GM19463 (cell line): Measurements from ENCODE around the gene SERPINA1.
"Not testable (repeated sequence)": the region's sequence is repeated elsewhere in the genome, so short reads cannot be mapped to it uniquely, and the experiment has no call there.

Experiments used
- ATAC-seq: cut with Tn5 transposase; IDR thresholded peaks from one replicate; pipeline ENCODE4 v1.9.1; 2021; ENCODE audit warnings: mild to moderate bottlenecking, moderate library complexity; ENCODE audit not compliant: unreplicated experiment

The SERPINA1 gene

GRCh38 chr14:94372021-94372605 is 16.3 kb downstream of the SERPINA1 start:
- no peak for ATAC-seq

GRCh38 chr14:94370524-94370910 is 17.9 kb downstream of the SERPINA1 start:
- no peak for ATAC-seq

GRCh38 chr14:94369766-94370523 is 18.5 kb downstream of the SERPINA1 start:
- ATAC-seq: not testable (repeated sequence)

GRCh38 chr14:94368956-94369355 is 19.4 kb downstream of the SERPINA1 start:
- ATAC-seq: no peak

GRCh38 chr14:94368243-94368590 is 20.2 kb downstream of the SERPINA1 start:
- ATAC-seq: no peak

GRCh38 chr14:94367347-94368242 is 20.8 kb downstream of the SERPINA1 start:
- no peak for ATAC-seq

- ATAC-seq: no peak
Observed at GRCh38 chr14:94366146-94366915, 22.1 kb downstream of the SERPINA1 start, which contains the start of gene SERPINA2. Gene SERPINA2, minus strand, starts transcription at chr14:94366698.

GRCh38 chr14:94365624-94366023 is 22.8 kb downstream of the SERPINA1 start:
- ATAC-seq: no peak

GRCh38 chr14:94364964-94365363 is 23.4 kb downstream of the SERPINA1 start:
- no peak for ATAC-seq

GRCh38 chr14:94364037-94364436 is 24.4 kb downstream of the SERPINA1 start:
- no peak for ATAC-seq

GRCh38 chr14:94363151-94363624 is 25.2 kb downstream of the SERPINA1 start:
- no peak for ATAC-seq

GRCh38 chr14:94362614-94363133 is 25.7 kb downstream of the SERPINA1 start:
- no peak for ATAC-seq

- no peak for ATAC-seq
Observed at GRCh38 chr14:94361682-94362081, 26.7 kb downstream of the SERPINA1 start.

- no peak for ATAC-seq
Observed at GRCh38 chr14:94360945-94361565, 27.3 kb downstream of the SERPINA1 start.

- no peak for ATAC-seq
Observed at GRCh38 chr14:94357166-94357565, 31.2 kb downstream of the SERPINA1 start.

GRCh38 chr14:94356379-94357056 is 31.9 kb downstream of the SERPINA1 start:
- ATAC-seq: no peak

GRCh38 chr14:94355191-94355794 is 33.1 kb downstream of the SERPINA1 start:
- no peak for ATAC-seq

- no peak for ATAC-seq
Observed at GRCh38 chr14:94354638-94355185, 33.7 kb downstream of the SERPINA1 start.

GRCh38 chr14:94354190-94354589 is 34.2 kb downstream of the SERPINA1 start:
- ATAC-seq: not testable (repeated sequence)
